HFF-Myc (cell line): ENCODE data around the gene IFT20.

Source experiments
- DNase-seq: peaks from one replicate; pipeline ENCODE4 v3.0.0-alpha.2; 2011; ENCODE audit warnings: low read depth; ENCODE audit errors: extremely low read depth
- H3K4me3 ChIP-seq: replicated peaks from 2 replicates; pipeline ENCODE4 v1.5.1; 2011; ENCODE audit warnings: low read depth, mild to moderate bottlenecking, control low read depth, low read length
- TF ChIP-seq, protein P1 (sequence below): IDR thresholded peaks from 2 replicates; pipeline ENCODE4 v1.5.1; 2012; ENCODE audit warnings: mild to moderate bottlenecking, low read depth, low read length, control low read depth; ENCODE audit errors: missing control alignments

IFT20 gene, protein sequence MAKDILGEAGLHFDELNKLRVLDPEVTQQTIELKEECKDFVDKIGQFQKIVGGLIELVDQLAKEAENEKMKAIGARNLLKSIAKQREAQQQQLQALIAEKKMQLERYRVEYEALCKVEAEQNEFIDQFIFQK

DNA sequence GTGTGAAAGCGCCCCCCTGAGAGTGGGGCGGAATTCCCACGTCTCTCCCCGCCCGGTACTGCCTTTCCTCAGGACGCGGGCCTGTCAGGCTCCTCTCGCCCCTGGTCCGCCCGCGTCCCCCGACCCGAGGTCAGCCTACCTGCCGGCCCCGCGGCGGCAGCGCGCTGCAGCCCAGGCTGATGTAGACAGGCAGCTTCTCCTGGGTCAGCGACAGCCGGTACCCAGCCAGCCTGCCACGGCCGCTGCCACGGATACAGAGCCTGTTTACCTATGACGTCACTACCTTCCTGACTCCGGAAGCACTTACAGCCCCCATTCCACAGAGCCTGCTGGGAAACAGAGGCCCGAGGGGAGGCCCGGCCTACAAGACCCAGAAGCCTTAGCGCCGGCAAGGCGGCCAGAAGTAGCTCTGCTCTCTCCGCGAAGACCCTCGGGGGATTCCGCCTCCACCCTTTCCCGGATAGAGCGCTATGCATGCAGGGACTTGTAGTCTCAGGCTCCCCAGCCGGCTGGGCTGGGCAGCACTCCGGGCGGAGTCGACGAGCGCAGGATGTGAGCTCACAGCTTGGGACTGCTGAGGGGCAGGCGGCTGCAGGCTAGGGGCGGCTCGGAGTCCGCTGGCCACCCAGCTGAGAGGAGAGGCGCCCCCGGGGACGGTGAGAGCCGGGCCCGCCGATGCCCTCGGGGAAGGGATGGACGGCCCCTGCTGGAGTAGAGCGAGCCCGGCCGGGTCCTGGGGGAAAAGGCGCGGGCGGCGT is at the start of gene IFT20, which contains the start of gene TNFAIP1:
TSS of gene IFT20 (minus strand) at position 272 of the 758 bp plus-strand sequence. CDS start 3,487 bp downstream, outside the sequence.
TSS of gene TNFAIP1 (plus strand) at position 561 of the 758 bp plus-strand sequence. CDS start 3,761 bp downstream, outside the sequence.
- DNase-seq = peak; percentile 98
- peak within 1 kb of the TSS; percentile 96 for H3K4me3 ChIP-seq
- TF ChIP-seq, protein P1, sequence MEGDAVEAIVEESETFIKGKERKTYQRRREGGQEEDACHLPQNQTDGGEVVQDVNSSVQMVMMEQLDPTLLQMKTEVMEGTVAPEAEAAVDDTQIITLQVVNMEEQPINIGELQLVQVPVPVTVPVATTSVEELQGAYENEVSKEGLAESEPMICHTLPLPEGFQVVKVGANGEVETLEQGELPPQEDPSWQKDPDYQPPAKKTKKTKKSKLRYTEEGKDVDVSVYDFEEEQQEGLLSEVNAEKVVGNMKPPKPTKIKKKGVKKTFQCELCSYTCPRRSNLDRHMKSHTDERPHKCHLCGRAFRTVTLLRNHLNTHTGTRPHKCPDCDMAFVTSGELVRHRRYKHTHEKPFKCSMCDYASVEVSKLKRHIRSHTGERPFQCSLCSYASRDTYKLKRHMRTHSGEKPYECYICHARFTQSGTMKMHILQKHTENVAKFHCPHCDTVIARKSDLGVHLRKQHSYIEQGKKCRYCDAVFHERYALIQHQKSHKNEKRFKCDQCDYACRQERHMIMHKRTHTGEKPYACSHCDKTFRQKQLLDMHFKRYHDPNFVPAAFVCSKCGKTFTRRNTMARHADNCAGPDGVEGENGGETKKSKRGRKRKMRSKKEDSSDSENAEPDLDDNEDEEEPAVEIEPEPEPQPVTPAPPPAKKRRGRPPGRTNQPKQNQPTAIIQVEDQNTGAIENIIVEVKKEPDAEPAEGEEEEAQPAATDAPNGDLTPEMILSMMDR = no peak

DNA sequence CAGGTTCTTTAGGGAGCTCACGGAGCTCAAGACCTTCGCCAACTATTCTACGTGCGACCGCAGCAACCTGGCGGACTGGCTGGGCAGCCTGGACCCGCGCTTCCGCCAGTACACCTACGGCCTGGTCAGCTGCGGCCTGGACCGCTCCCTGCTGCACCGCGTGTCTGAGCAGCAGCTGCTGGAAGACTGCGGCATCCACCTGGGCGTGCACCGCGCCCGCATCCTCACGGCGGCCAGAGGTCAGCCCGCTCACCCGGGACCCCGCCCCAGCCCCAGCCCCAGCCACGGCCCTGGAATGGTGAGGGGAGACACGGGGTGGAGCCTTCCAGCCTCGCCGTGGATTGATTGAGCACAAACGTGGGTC is 49.7 kb upstream of the IFT20 start:
- no peak overlapping the region for H3K4me3 ChIP-seq
- TF ChIP-seq, protein P1 = no peak
- DNase-seq = no peak

DNA sequence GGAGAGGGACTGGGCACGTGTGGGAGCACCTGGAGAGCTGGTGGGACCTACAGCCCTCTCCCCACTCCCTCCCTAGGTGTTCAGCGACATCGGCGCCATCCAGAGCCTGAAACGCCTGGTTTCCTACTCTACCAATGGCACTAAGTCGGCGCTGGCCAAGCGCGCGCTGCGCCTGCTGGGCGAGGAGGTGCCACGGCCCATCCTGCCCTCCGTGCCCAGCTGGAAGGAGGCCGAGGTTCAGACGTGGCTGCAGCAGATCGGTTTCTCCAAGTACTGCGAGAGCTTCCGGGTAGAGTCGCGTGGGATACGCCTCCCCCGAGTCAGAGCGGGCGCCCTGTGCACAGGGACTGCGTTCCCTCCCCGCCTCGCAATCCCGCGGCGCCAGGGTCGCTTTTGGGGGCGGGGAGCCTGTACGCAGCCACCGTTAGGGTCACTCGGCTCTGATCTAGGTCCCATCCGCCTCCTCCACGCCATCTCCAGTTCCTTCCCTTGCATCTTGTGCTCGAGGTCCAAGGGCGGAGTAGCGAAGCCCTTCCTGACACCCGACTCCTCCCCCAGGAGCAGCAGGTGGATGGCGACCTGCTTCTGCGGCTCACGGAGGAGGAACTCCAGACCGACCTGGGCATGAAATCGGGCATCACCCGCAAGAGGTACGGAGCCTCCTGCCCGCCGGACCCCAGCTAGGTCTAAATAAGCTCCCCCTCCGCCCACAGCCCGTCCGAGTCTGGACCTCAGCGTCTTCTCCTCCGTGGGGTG is 49.2 kb upstream of the IFT20 start:
- H3K4me3 ChIP-seq = no peak overlapping the region
- DNase-seq = no peak
- TF ChIP-seq, protein P1 = no peak

DNA sequence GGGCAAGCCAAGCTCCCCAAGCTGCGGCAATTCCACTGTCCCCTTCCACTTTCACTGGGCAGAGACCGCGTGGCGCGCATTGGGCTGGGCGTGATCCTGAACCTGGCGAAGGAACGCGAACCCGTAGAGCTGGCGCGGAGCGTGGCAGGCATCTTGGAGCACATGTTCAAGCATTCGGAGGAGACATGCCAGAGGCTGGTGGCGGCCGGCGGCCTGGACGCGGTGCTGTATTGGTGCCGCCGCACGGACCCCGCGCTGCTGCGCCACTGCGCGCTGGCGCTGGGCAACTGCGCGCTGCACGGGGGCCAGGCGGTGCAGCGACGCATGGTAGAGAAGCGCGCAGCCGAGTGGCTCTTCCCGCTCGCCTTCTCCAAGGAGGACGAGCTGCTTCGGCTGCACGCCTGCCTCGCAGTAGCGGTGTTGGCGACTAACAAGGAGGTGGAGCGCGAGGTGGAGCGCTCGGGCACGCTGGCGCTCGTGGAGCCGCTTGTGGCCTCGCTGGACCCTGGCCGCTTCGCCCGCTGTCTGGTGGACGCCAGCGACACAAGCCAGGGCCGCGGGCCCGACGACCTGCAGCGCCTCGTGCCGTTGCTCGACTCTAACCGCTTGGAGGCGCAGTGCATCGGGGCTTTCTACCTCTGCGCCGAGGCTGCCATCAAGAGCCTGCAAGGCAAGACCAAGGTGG is 46.0 kb upstream of the IFT20 start:
- no peak for DNase-seq
- no peak overlapping the region for H3K4me3 ChIP-seq
- TF ChIP-seq, protein P1 = no peak

DNA sequence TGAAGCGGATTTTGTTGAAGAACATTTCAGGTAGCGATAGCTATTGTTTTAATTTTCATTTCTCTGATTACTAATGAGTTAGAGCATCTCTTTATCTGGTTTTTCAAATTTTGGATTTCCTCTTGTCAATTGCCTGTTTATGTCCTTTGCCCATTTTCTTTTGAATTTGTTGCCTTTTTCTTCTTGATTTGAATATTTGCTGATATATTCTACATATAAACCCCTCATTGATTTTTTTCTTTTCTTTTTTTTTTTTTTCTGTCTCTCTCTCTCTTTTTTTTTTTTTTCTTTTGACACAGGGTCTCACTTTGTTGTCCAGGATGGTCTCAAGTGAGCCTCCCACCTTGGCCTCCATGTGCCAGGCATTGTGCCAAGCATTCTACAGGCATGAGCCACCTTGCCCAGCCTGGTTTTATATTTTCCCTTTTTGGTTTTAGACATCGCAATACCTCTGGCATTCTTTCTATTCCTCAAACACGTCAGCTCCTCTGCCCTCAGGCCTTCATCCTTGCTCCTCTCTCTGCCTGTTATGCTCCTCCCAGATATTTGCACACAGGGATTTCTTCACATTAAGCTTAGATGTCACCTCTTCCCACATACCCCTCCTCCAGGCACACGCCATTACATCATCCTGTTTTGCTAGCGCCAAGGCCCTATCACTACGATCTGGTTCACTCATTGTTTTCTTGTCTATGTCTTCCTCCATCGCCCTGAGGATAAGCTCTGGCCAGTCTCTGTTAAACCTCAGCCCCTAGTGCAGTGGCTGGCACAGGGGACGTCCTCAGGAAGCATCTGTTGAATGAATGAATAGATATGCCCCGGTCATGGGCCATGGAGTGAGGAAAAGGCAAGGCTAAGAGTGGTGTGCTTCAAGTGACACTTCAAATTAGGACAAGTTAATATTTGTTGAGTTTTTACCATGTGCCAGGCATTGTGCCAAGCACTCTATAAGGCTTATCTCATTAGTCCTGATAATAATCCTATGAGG is 44.8 kb upstream of the IFT20 start:
- H3K4me3 ChIP-seq = no peak overlapping the region
- TF ChIP-seq, protein P1 = no peak
- DNase-seq = no peak
